Neural progenitor cell (in vitro differentiated cells): Measurements from ENCODE around the gene SLCO3A1. TPM values are rescaled to one million over a fixed set of nuclear protein-coding genes. Genes with fewer than 3 reads are reported as not detected.

Experiments used
- DNase-seq: peaks from one replicate; pipeline ENCODE4 v3.0.0-alpha.2; 2016; ENCODE audit warnings: low spot score
- H2AFZ ChIP-seq: fragments of 200-600 bp; sonication (generic); replicated peaks from 2 replicates; pipeline ENCODE4 v1.6.1; 2016; ENCODE audit warnings: antibody characterized with exemption
- H3F3A ChIP-seq: fragments of 200-600 bp; sonication (generic); 2 replicates; pipeline ENCODE4 v1.6.1; 2016; ENCODE audit warnings: antibody characterized with exemption, low read depth
- H3K27ac ChIP-seq: fragments of 200-600 bp; sonication (generic); 2 replicates; pipeline ENCODE4 v1.5.1; 2016; ENCODE audit warnings: mild to moderate bottlenecking
- H3K27me3 ChIP-seq: fragments of 200-600 bp; sonication (generic); 2 replicates; pipeline ENCODE4 v1.6.1; 2016; ENCODE audit warnings: mild to moderate bottlenecking, moderate library complexity
- H3K36me3 ChIP-seq: fragments of 200-600 bp; sonication (generic); 2 replicates; pipeline ENCODE4 v1.5.1; 2016
- H3K4me1 ChIP-seq: fragments of 200-600 bp; sonication (generic); 2 replicates; pipeline ENCODE4 v1.6.1; 2016; ENCODE audit warnings: mixed run types
- H3K4me2 ChIP-seq: fragments of 200-600 bp; sonication (generic); 2 replicates; pipeline ENCODE4 v1.6.1; 2016
- H3K4me3 ChIP-seq: fragments of 200-600 bp; sonication (generic); 2 replicates; pipeline ENCODE4 v1.5.1; 2016
- H3K79me2 ChIP-seq: fragments of 200-600 bp; sonication (generic); 2 replicates; pipeline ENCODE4 v1.6.1; 2016; ENCODE audit warnings: low read depth
- H3K9ac ChIP-seq: fragments of 200-600 bp; sonication (generic); 2 replicates; pipeline ENCODE4 v1.6.1; 2016
- H3K9me3 ChIP-seq: fragments of 200-600 bp; sonication (generic); 2 replicates; pipeline ENCODE4 v1.5.1; 2016; ENCODE audit warnings: low read depth
- H4K20me1 ChIP-seq: fragments of 200-600 bp; sonication (generic); 2 replicates; pipeline ENCODE4 v1.6.1; 2016; ENCODE audit warnings: low read depth
- H3K27ac Mint-ChIP-seq: 3 replicates; pipeline ENCODE4 v1.8.0; 2021; ENCODE audit warnings: mixed read lengths
- H3K27me3 Mint-ChIP-seq: 2 replicates; pipeline ENCODE4 v1.8.0; 2022; ENCODE audit warnings: low read depth, mild to moderate bottlenecking, inconsistent platforms, moderate library complexity, mixed read lengths; ENCODE audit not compliant: insufficient read depth
- H3K36me3 Mint-ChIP-seq: 3 replicates; pipeline ENCODE4 v1.8.0; 2021; ENCODE audit warnings: mixed read lengths
- H3K4me1 Mint-ChIP-seq: 3 replicates; pipeline ENCODE4 v1.8.0; 2021; ENCODE audit warnings: mixed read lengths
- H3K4me3 Mint-ChIP-seq: 3 replicates; pipeline ENCODE4 v1.8.0; 2021; ENCODE audit warnings: mild to moderate bottlenecking, moderate library complexity, mixed read lengths
- H3K9me3 Mint-ChIP-seq: 3 replicates; pipeline ENCODE4 v1.8.0; 2020; ENCODE audit warnings: mixed read lengths
- CTCF ChIP-seq: fragments of 200-600 bp; sonication (generic); IDR thresholded peaks from 2 replicates; pipeline ENCODE4 v1.5.1; 2017; ENCODE audit warnings: antibody characterized with exemption, mild to moderate bottlenecking
- EZH2 ChIP-seq: fragments of 200-600 bp; sonication (generic); IDR thresholded peaks from 2 replicates; pipeline ENCODE4 v1.6.1; 2017; ENCODE audit warnings: antibody characterized with exemption, mild to moderate bottlenecking, moderate library complexity
- EZH2phosphoT487 ChIP-seq: fragments of 200-600 bp; sonication (generic); IDR thresholded peaks from 2 replicates; pipeline ENCODE4 v1.6.1; 2017; ENCODE audit warnings: antibody characterized with exemption
- total RNA-seq: library from RNA; depleted of rRNA; stranded (reverse); fragments of >200 nt; gene quantifications from 2 replicates; pipeline ENCODE4 v1.2.3, GENCODE V29; 2015; ENCODE audit warnings: low replicate concordance

Gene SLCO3A1
- total RNA-seq, 1 donor from 2014 or later = 6.6 TPM

- Histone ChIP-seq H3K9me3 (peaks cover 8% of the 10 kb centered on the region), H4K20me1 (no peaks in the 10 kb centered on the region), H3K9ac (no peak overlapping the region), H3K27ac (no peak overlapping the region), H2AFZ (no peak overlapping the region), H3K4me3 (no peak overlapping the region), H3K27me3 (no peaks in the 10 kb centered on the region), H3K4me2 (no peak overlapping the region), H3K79me2 (no peaks in the 10 kb centered on the region), H3F3A (no peaks in the 10 kb centered on the region), H3K4me1 (no peaks in the 10 kb centered on the region), H3K36me3 (no peaks in the 10 kb centered on the region)
- peaks cover 2% of the 10 kb centered on the region for H3K36me3 Mint-ChIP-seq
- H3K4me1 Mint-ChIP-seq = no peaks in the 10 kb centered on the region
- no peak overlapping the region for H3K27ac Mint-ChIP-seq
- peaks cover 14% of the 10 kb centered on the region for H3K9me3 Mint-ChIP-seq
- TF ChIP-seq EZH2 (no peak), CTCF (no peak)
- peaks cover 2% of the 10 kb centered on the region for H3K27me3 Mint-ChIP-seq
- no peak for DNase-seq
- H3K4me3 Mint-ChIP-seq = no peak overlapping the region
Measured at GRCh38 chr15:91816942-91817341, 36.6 kb upstream of the SLCO3A1 start.

DNA sequence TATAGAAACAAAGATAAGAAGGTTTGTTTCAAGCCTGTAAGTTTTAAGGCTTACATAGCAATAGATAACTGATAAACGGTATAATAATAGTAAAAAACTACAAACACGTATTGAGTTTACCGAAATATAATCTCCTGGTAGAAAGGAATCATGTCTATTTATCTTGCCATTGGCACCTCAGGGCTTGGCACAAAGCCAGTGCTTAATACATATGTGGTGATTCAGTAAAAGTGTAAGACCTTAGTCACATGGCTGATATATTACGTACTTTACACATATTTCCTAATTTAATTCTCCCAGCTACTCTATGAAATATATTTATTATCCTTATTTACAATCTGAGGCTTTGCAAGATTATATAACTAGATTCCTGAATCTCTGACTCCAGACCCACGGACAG is 32.0 kb upstream of the SLCO3A1 start:
- no peaks in the 10 kb centered on the region for H3K4me1 Mint-ChIP-seq
- Histone ChIP-seq H3K4me3 (no peak overlapping the region), H4K20me1 (no peaks in the 10 kb centered on the region), H3K4me1 (no peaks in the 10 kb centered on the region), H3F3A (no peaks in the 10 kb centered on the region), H3K9me3 (no peaks in the 10 kb centered on the region), H3K4me2 (no peak overlapping the region), H3K36me3 (no peaks in the 10 kb centered on the region), H2AFZ (no peak overlapping the region), H3K27ac (no peak overlapping the region), H3K9ac (no peak overlapping the region), H3K79me2 (no peaks in the 10 kb centered on the region), H3K27me3 (no peaks in the 10 kb centered on the region)
- DNase-seq = no peak
- H3K27ac Mint-ChIP-seq = no peak overlapping the region
- no peaks in the 10 kb centered on the region for H3K36me3 Mint-ChIP-seq
- peaks cover 6% of the 10 kb centered on the region for H3K27me3 Mint-ChIP-seq
- no peaks in the 10 kb centered on the region for H3K9me3 Mint-ChIP-seq
- TF ChIP-seq EZH2 (no peak), EZH2phosphoT487 (no peak), CTCF (no peak)
- H3K4me3 Mint-ChIP-seq = no peak overlapping the region

GRCh38 chr15:91824256-91824655 is 29.3 kb upstream of the SLCO3A1 start:
- Histone ChIP-seq H3K79me2 (no peaks in the 10 kb centered on the region), H3K9me3 (no peaks in the 10 kb centered on the region), H3K4me3 (no peak overlapping the region), H3K4me2 (no peak overlapping the region), H3K27me3 (no peaks in the 10 kb centered on the region), H3K36me3 (no peaks in the 10 kb centered on the region), H3K4me1 (no peaks in the 10 kb centered on the region), H4K20me1 (no peaks in the 10 kb centered on the region), H3K27ac (no peak overlapping the region), H2AFZ (no peak overlapping the region), H3F3A (no peaks in the 10 kb centered on the region), H3K9ac (no peak overlapping the region)
- Mint-ChIP-seq H3K36me3 (no peaks in the 10 kb centered on the region), H3K27me3 (peaks cover 4% of the 10 kb centered on the region), H3K9me3 (no peaks in the 10 kb centered on the region), H3K27ac (no peak overlapping the region), H3K4me1 (no peaks in the 10 kb centered on the region), H3K4me3 (no peak overlapping the region)
- DNase-seq = no peak
- TF ChIP-seq EZH2 (no peak), EZH2phosphoT487 (no peak), CTCF (no peak)

- no peak overlapping the region for H3K4me3 Mint-ChIP-seq
- peaks cover 4% of the 10 kb centered on the region for H3K27me3 Mint-ChIP-seq
- Histone ChIP-seq H3F3A (no peaks in the 10 kb centered on the region), H3K9me3 (no peaks in the 10 kb centered on the region), H3K4me3 (no peak overlapping the region), H3K27me3 (no peaks in the 10 kb centered on the region), H2AFZ (no peak overlapping the region), H3K9ac (no peak overlapping the region), H4K20me1 (no peaks in the 10 kb centered on the region), H3K4me2 (no peak overlapping the region), H3K79me2 (no peaks in the 10 kb centered on the region), H3K27ac (no peak overlapping the region), H3K4me1 (no peaks in the 10 kb centered on the region), H3K36me3 (no peaks in the 10 kb centered on the region)
- H3K4me1 Mint-ChIP-seq = no peaks in the 10 kb centered on the region
- H3K9me3 Mint-ChIP-seq = no peaks in the 10 kb centered on the region
- H3K36me3 Mint-ChIP-seq = no peaks in the 10 kb centered on the region
- H3K27ac Mint-ChIP-seq = no peak overlapping the region
- TF ChIP-seq EZH2phosphoT487 (no peak), EZH2 (no peak), CTCF (no peak)
- no peak for DNase-seq
Measured at GRCh38 chr15:91826443-91826842, 27.1 kb upstream of the SLCO3A1 start.
